ENCODE data around the gene IQCB1. TPM values are rescaled to one million over a fixed set of nuclear protein-coding genes. Genes with fewer than 3 reads are reported as not detected.

IQCB1 gene
- total RNA-seq, 1 donor from 2014 or later = 16.0 TPM

- TF ChIP-seq CTCF (IDR thresholded peaks at IDR 0.05; ENCODE audit: insufficient read depth, low read length, poor library complexity, severe bottlenecking) = no peak
Measured at GRCh38 chr3:121758727-121759450, 76.0 kb downstream of the IQCB1 start.

DNA sequence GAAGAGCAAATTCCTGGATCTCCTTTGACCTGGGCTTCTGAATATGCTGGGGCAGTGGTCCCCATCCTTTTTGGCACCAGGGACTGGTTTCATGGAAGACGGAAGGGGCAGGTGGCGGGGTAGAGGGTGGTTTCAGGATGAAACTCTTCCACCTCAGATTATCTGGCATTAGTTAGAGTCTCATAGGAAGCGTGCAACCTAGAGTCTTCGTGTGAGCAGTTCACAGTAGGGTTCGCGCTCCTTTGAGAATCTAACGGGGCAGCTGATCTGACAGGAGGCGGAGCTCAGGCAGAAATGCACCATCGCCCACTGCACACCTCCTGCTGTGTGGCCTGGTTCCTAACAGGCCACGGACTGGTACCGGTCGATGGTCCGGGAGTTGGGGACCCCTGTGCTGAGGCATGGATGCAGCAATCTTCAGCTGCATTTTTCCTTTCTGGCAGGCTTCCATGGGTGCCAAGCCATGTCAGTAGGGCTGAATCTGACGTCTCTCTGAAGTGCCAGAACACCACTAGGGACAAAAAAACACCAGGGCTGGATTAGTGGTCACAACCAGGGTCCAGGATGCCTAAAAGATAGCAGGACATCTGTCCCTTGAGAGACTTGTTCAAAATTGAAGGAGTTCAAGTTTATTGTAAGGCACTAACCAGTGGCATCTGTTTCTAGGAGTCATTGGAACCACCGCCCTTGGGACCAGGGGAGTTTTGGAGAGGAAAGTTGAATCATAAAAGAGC, 76.9 kb downstream of the IQCB1 start:
- no peaks in the 10 kb centered on the region for H3K36me3 ChIP-seq (ENCODE audit: control insufficient read depth, insufficient read depth, low read length)
- H3K27me3 ChIP-seq (ENCODE audit: control insufficient read depth, insufficient read depth, low read length) = no peaks in the 10 kb centered on the region
- H3K4me3 ChIP-seq (ENCODE audit: low read depth, low read length) = no peak overlapping the region
- DNase-seq (ENCODE audit: low read depth) = no peak
- TF ChIP-seq CTCF (IDR thresholded peaks at IDR 0.05; ENCODE audit: insufficient read depth, low read length, poor library complexity, severe bottlenecking) = no peak

More at GRCh38 chr3:121758727-121759450, 76.0 kb downstream of the IQCB1 start:
- H3K4me3 ChIP-seq (ENCODE audit: low read depth, low read length) = no peak overlapping the region
- no peak for DNase-seq (ENCODE audit: low read depth)
- no peaks in the 10 kb centered on the region for H3K27me3 ChIP-seq (ENCODE audit: control insufficient read depth, insufficient read depth, low read length)
- H3K36me3 ChIP-seq (ENCODE audit: control insufficient read depth, insufficient read depth, low read length) = no peaks in the 10 kb centered on the region

GRCh38 chr3:121757087-121757811, 77.6 kb downstream of the IQCB1 start:
- TF ChIP-seq CTCF (IDR thresholded peaks at IDR 0.05; ENCODE audit: insufficient read depth, low read length, poor library complexity, severe bottlenecking) = no peak
- Histone ChIP-seq H3K27me3 (ENCODE audit: control insufficient read depth, insufficient read depth, low read length) (no peaks in the 10 kb centered on the region), H3K4me3 (ENCODE audit: low read depth, low read length) (no peak overlapping the region), H3K36me3 (ENCODE audit: control insufficient read depth, insufficient read depth, low read length) (no peaks in the 10 kb centered on the region)
- no peak for DNase-seq (ENCODE audit: low read depth)

DNA sequence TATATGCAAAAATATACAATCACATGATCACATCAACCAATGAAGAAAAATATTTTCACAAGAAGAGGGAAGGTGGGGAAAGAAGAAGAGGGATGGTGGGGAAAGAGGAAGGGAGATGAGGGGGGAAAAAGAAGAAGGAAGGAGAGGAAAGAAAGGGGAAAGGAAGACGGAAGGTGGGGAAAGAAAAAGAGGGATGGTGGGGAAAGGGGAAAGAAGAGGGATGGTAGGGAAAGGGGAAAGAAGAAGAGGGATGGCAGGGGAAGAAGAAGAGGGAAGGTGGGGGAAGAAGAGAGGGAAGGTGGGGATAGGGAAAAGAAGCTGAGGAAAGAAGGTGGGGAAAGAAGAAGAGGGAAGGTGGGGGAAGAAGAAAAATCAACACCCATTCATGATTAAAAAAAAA, 82.1 kb downstream of the IQCB1 start:
- no peak overlapping the region for H3K4me3 ChIP-seq (ENCODE audit: low read depth, low read length)
- TF ChIP-seq CTCF (IDR thresholded peaks at IDR 0.05; ENCODE audit: insufficient read depth, low read length, poor library complexity, severe bottlenecking) = no peak
- H3K36me3 ChIP-seq (ENCODE audit: control insufficient read depth, insufficient read depth, low read length) = no peaks in the 10 kb centered on the region
- no peaks in the 10 kb centered on the region for H3K27me3 ChIP-seq (ENCODE audit: control insufficient read depth, insufficient read depth, low read length)
- DNase-seq (ENCODE audit: low read depth) = no peak

GRCh38 chr3:121752261-121752660, 82.6 kb downstream of the IQCB1 start:
- TF ChIP-seq CTCF (IDR thresholded peaks at IDR 0.05; ENCODE audit: insufficient read depth, low read length, poor library complexity, severe bottlenecking) = no peak
- no peak for DNase-seq (ENCODE audit: low read depth)
- H3K27me3 ChIP-seq (ENCODE audit: control insufficient read depth, insufficient read depth, low read length) = no peaks in the 10 kb centered on the region
- H3K4me3 ChIP-seq (ENCODE audit: low read depth, low read length) = no peak overlapping the region
- H3K36me3 ChIP-seq (ENCODE audit: control insufficient read depth, insufficient read depth, low read length) = no peaks in the 10 kb centered on the region

All from kidney epithelial cell (primary cell).